ENCODE data around the gene LMNA. TPM values are rescaled to one million over a fixed set of nuclear protein-coding genes. Genes with fewer than 3 reads are reported as not detected.

Gene LMNA
- total and polyA plus RNA-seq, 4 donors = 60.4 to 160 (median 97.2) TPM

DNA sequence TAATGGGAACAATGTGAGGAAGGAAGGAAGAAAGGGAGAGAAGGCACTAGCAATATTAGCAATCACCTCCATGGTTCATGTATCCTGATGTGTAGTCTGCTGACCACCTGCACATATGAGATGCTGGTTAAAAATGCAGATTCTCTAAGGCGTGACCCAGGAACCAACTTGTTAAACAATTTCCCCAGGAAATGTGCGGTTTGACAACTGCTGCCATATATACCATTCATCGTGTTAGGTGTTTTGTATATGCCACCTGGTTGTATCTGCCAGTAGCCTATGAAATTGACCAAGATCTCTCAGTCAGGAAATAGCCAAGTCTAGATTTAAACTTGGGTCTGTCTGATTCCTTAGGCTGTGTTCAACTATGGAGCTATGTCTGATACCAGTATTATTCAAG is 43.0 kb downstream of the LMNA start:
- TF ChIP-seq SP1 (IDR thresholded peaks at IDR 0.05) (no peak), TAF1 (conservative IDR thresholded peaks at IDR 0.05) (no peak), GABPA (IDR thresholded peaks at IDR 0.05 in 1 of 2, conservative IDR thresholded peaks at IDR 0.05 in 1 of 2) (no peak), RAD21 (IDR thresholded peaks at IDR 0.05) (no peak)
- TF ChIP-seq, protein P1, sequence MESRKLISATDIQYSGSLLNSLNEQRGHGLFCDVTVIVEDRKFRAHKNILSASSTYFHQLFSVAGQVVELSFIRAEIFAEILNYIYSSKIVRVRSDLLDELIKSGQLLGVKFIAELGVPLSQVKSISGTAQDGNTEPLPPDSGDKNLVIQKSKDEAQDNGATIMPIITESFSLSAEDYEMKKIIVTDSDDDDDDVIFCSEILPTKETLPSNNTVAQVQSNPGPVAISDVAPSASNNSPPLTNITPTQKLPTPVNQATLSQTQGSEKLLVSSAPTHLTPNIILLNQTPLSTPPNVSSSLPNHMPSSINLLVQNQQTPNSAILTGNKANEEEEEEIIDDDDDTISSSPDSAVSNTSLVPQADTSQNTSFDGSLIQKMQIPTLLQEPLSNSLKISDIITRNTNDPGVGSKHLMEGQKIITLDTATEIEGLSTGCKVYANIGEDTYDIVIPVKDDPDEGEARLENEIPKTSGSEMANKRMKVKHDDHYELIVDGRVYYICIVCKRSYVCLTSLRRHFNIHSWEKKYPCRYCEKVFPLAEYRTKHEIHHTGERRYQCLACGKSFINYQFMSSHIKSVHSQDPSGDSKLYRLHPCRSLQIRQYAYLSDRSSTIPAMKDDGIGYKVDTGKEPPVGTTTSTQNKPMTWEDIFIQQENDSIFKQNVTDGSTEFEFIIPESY (IDR thresholded peaks at IDR 0.05) = no peak

DNA sequence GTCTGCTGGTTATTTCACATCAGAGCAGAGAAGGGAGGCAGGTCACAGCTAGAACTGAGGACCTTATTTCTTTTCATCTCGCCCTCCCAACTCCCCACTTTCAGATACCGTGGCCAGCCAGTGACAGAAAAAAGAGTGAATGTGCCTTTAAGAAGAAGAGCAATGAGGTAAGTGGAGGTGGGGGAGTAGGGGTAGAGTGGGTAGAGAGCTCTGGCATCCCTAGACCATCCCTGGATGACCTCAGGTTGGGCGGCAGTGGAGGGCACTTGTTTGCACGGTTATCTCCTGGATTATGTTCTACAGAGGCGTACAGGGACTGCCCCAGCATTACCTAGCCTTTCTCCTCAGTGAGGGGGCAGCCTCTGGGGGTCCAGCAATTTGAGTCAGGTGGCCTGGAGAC is 43.5 kb downstream of the LMNA start:
- H3K36me3 ChIP-seq (ENCODE audit: control insufficient read depth in 4 of 4, insufficient read depth in 3 of 4, low read depth in 1 of 4, low read length in 3 of 4) = no peaks in the 10 kb centered on the region
- WGBS = 90% methylated on average over 5 of the region's 5 CpGs
- H3K4me3 ChIP-seq (ENCODE audit: low read depth in 1 of 3, low read length in 3 of 3) = no peak overlapping the region
- no peaks in the 10 kb centered on the region for H3K9me3 ChIP-seq (ENCODE audit: control insufficient read depth in 4 of 4, low read length in 3 of 4)
- no peaks in the 10 kb centered on the region for H3K27me3 ChIP-seq (ENCODE audit: control insufficient read depth in 4 of 4, insufficient read depth in 4 of 4, low read length in 3 of 4)
- TF ChIP-seq RAD21 (IDR thresholded peaks at IDR 0.05) (no peak), HNF4A (conservative IDR thresholded peaks at IDR 0.05) (no peak), REST (IDR thresholded peaks at IDR 0.05) (no peak), YY1 (IDR thresholded peaks at IDR 0.05) (no peak), NR2F2 (IDR thresholded peaks at IDR 0.05) (no peak), HNF4G (IDR thresholded peaks at IDR 0.05) (no peak), TAF1 (conservative IDR thresholded peaks at IDR 0.05) (no peak), RXRA (IDR thresholded peaks at IDR 0.05) (no peak), SP1 (IDR thresholded peaks at IDR 0.05) (no peak), GABPA (IDR thresholded peaks at IDR 0.05 in 1 of 2, conservative IDR thresholded peaks at IDR 0.05 in 1 of 2) (no peak), EGR1 (IDR thresholded peaks at IDR 0.05; ENCODE audit: low read depth in 2 of 2) (no peak), FOXA1 (IDR thresholded peaks at IDR 0.05) (no peak), JUND (IDR thresholded peaks at IDR 0.05) (no peak), FOXA2 (IDR thresholded peaks at IDR 0.05) (no peak)
- TF ChIP-seq, protein P2, sequence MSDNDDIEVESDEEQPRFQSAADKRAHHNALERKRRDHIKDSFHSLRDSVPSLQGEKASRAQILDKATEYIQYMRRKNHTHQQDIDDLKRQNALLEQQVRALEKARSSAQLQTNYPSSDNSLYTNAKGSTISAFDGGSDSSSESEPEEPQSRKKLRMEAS (IDR thresholded peaks at IDR 0.05) = no peak
- TF ChIP-seq, protein P1 (IDR thresholded peaks at IDR 0.05) = no peak
- TF ChIP-seq, protein P3, sequence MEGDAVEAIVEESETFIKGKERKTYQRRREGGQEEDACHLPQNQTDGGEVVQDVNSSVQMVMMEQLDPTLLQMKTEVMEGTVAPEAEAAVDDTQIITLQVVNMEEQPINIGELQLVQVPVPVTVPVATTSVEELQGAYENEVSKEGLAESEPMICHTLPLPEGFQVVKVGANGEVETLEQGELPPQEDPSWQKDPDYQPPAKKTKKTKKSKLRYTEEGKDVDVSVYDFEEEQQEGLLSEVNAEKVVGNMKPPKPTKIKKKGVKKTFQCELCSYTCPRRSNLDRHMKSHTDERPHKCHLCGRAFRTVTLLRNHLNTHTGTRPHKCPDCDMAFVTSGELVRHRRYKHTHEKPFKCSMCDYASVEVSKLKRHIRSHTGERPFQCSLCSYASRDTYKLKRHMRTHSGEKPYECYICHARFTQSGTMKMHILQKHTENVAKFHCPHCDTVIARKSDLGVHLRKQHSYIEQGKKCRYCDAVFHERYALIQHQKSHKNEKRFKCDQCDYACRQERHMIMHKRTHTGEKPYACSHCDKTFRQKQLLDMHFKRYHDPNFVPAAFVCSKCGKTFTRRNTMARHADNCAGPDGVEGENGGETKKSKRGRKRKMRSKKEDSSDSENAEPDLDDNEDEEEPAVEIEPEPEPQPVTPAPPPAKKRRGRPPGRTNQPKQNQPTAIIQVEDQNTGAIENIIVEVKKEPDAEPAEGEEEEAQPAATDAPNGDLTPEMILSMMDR (IDR thresholded peaks at IDR 0.05; ENCODE audit: low read depth, low read length, missing input control) = no peak
- DNase-seq (ENCODE audit: low spot score) = no peak
- H3K9ac ChIP-seq (ENCODE audit: low read depth in 1 of 2, low read length in 2 of 2) = no peak overlapping the region
- H3K27ac ChIP-seq (ENCODE audit: low read depth in 1 of 2, low read length in 2 of 2) = no peak overlapping the region
- H3K4me1 ChIP-seq (ENCODE audit: control insufficient read depth in 4 of 4, insufficient read depth in 4 of 4, low read length in 3 of 4) = no peaks in the 10 kb centered on the region

More for the DNA sequence above, 43.0 kb downstream of the LMNA start:
- Histone ChIP-seq H3K9me3 (ENCODE audit: control insufficient read depth in 4 of 4, low read length in 3 of 4) (no peaks in the 10 kb centered on the region), H3K27me3 (ENCODE audit: control insufficient read depth in 4 of 4, insufficient read depth in 4 of 4, low read length in 3 of 4) (no peaks in the 10 kb centered on the region), H3K36me3 (ENCODE audit: control insufficient read depth in 4 of 4, insufficient read depth in 3 of 4, low read depth in 1 of 4, low read length in 3 of 4) (no peaks in the 10 kb centered on the region), H3K4me3 (ENCODE audit: low read depth in 1 of 3, low read length in 3 of 3) (no peak overlapping the region), H3K27ac (ENCODE audit: low read depth in 1 of 2, low read length in 2 of 2) (no peak overlapping the region), H3K9ac (ENCODE audit: low read depth in 1 of 2, low read length in 2 of 2) (no peak overlapping the region), H3K4me1 (ENCODE audit: control insufficient read depth in 4 of 4, insufficient read depth in 4 of 4, low read length in 3 of 4) (no peaks in the 10 kb centered on the region)
- WGBS = 84% methylated on average over 3 of the region's 3 CpGs
- DNase-seq (ENCODE audit: low spot score) = no peak

All from liver (tissue), 9 donors.